H1 (cell line): ENCODE measurements around the gene GALNT18. TPM values are rescaled to one million over a fixed set of nuclear protein-coding genes. Genes with fewer than 3 reads are reported as not detected.

Source experiments
- CTCF ChIA-PET: fragments of 300-600 bp; sonication (Branson Sonifier 250); formaldehyde crosslinking; loops from one replicate; lab custom pipeline; 2021; ENCODE audit not compliant: partially characterized antibody; lab: Charles Lee
- POLR2A ChIA-PET: fragments of 300-600 bp; sonication (Branson Sonifier 250); formaldehyde crosslinking; loops from one replicate; lab custom pipeline; 2021; ENCODE audit warnings: inconsistent platforms; ENCODE audit not compliant: partially characterized antibody; lab: Charles Lee
- DNase-seq, 2 experiments: peaks; one replicate each; pipeline versions ENCODE4 v3.0.0 to v3.0.0-alpha.2; 2010 to 2022; ENCODE audit warnings: low spot score in 2 of 2, low read depth in 1 of 2, mixed read lengths in 1 of 2
- FAIRE-seq: peaks from 2 replicates; lab custom pipeline; 2011; peaks lifted over from hg19 to GRCh38; lab: Jason Lieb, UNC
- H2AFZ ChIP-seq: 2 replicates; pipeline ENCODE4 v1.8.1; 2012; ENCODE audit warnings: low read length, inconsistent platforms
- H2AK5ac ChIP-seq: 2 replicates; pipeline ENCODE4 v1.6.1; 2013; ENCODE audit warnings: low read depth, low read length
- H2BK120ac ChIP-seq: replicated peaks from 2 replicates; pipeline ENCODE3; 2013; ENCODE audit warnings: low read depth, low read length, inconsistent platforms
- H2BK12ac ChIP-seq: 2 replicates; pipeline ENCODE4 v1.6.1; 2013; ENCODE audit warnings: low read depth, low read length
- H2BK15ac ChIP-seq: 2 replicates; pipeline ENCODE4 v1.6.1; 2013; ENCODE audit warnings: low read length
- H2BK20ac ChIP-seq: 2 replicates; pipeline ENCODE4 v1.6.1; 2013; ENCODE audit warnings: low read length
- H2BK5ac ChIP-seq: 2 replicates; pipeline ENCODE4 v1.6.1; 2013; ENCODE audit warnings: low read depth, low read length
- H3K14ac ChIP-seq: 2 replicates; pipeline ENCODE4 v1.6.1; 2013; ENCODE audit warnings: inconsistent platforms; ENCODE audit not compliant: insufficient read length
- H3K18ac ChIP-seq: 2 replicates; pipeline ENCODE4 v1.6.1; 2013; ENCODE audit warnings: low read length; ENCODE audit errors: extremely low read depth
- H3K23ac ChIP-seq: 2 replicates; pipeline ENCODE4 v1.6.1; 2013; ENCODE audit warnings: inconsistent platforms; ENCODE audit not compliant: insufficient read length
- H3K23me2 ChIP-seq: 2 replicates; pipeline ENCODE4 v1.6.1; 2013; ENCODE audit warnings: low read depth, low read length
- H3K27ac ChIP-seq: 2 replicates; pipeline ENCODE4 v1.6.1; 2011; ENCODE audit warnings: low read depth, low read length, inconsistent platforms
- H3K27me3 ChIP-seq, 4 experiments: replicated peaks in 1 of 4; 1 replicate in 1 of 4; 2 replicates in 3 of 4; pipeline versions ENCODE4 v1.6.1 to v1.8.1; 2011 to 2013; ENCODE audit warnings: low read length in 3 of 4, mild to moderate bottlenecking in 3 of 4, inconsistent platforms in 2 of 4, mixed read lengths in 2 of 4, moderate library complexity in 1 of 4; ENCODE audit not compliant: control insufficient read depth in 3 of 4, insufficient read depth in 3 of 4; ENCODE audit errors: extremely low read depth in 1 of 4
- H3K36me3 ChIP-seq, 4 experiments: 2 replicates each; pipeline versions ENCODE4 v1.6.1 to v1.8.1; 2011 to 2013; ENCODE audit warnings: mild to moderate bottlenecking in 4 of 4, low read length in 3 of 4, moderate library complexity in 2 of 4, control low read depth in 1 of 4, inconsistent platforms in 1 of 4; ENCODE audit not compliant: insufficient read depth in 4 of 4, control insufficient read depth in 2 of 4
- H3K4ac ChIP-seq: replicated peaks from 2 replicates; pipeline ENCODE3; 2013; ENCODE audit warnings: low read length, low read depth, mixed read lengths, inconsistent platforms; ENCODE audit not compliant: insufficient read length
- H3K4me1 ChIP-seq, 4 experiments: replicated peaks in 1 of 4; 1 replicate in 1 of 4; 2 replicates in 3 of 4; pipeline versions ENCODE4 v1.6.1 to v1.8.1; 2011 to 2013; ENCODE audit warnings: low read length in 3 of 4, inconsistent platforms in 2 of 4, mixed read lengths in 1 of 4; ENCODE audit not compliant: insufficient read depth in 4 of 4, control insufficient read depth in 3 of 4
- H3K4me2 ChIP-seq, 2 experiments: 2 replicates each; pipeline versions ENCODE4 v1.6.1 to v1.8.1; 2011 to 2013; ENCODE audit warnings: low read depth in 2 of 2, low read length in 2 of 2, control low read depth in 1 of 2, inconsistent platforms in 1 of 2, mild to moderate bottlenecking in 1 of 2; ENCODE audit not compliant: insufficient read depth in 1 of 2
- H3K4me3 ChIP-seq, 4 experiments: fragments of 200-600, 300-600 bp in 1 of 4; sonication (generic), shearing (Covaris generic), sonication (Bioruptor Twin) in 1 of 4; 2 replicates each; pipeline versions ENCODE4 v1.5.1 to v1.8.1; 2011 to 2016; ENCODE audit warnings: low read length in 4 of 4, low read depth in 3 of 4, control low read depth in 2 of 4, inconsistent platforms in 2 of 4, mild to moderate bottlenecking in 2 of 4, mixed read lengths in 1 of 4, moderate library complexity in 1 of 4; ENCODE audit not compliant: insufficient read depth in 2 of 4; ENCODE audit errors: extremely low read depth in 1 of 4
- H3K56ac ChIP-seq: replicated peaks from 2 replicates; pipeline ENCODE3; 2013; ENCODE audit warnings: low read depth, mild to moderate bottlenecking, mixed read lengths, low read length, inconsistent platforms; ENCODE audit not compliant: insufficient read length
- H3K79me1 ChIP-seq: 2 replicates; pipeline ENCODE4 v1.6.1; 2013; ENCODE audit warnings: low read depth, low read length, control low read depth
- H3K79me2 ChIP-seq, 2 experiments: 2 replicates each; pipeline versions ENCODE4 v1.6.1 to v1.8.1; 2012 to 2013; ENCODE audit warnings: low read length in 2 of 2, mild to moderate bottlenecking in 2 of 2, inconsistent platforms in 1 of 2; ENCODE audit not compliant: insufficient read depth in 2 of 2, control insufficient read depth in 1 of 2
- H3K9ac ChIP-seq, 4 experiments: replicated peaks in 1 of 4; 1 replicate in 1 of 4; 2 replicates in 3 of 4; pipeline versions ENCODE4 v1.6.1 to v1.8.1; 2011 to 2013; ENCODE audit warnings: low read depth in 3 of 4, low read length in 3 of 4, control low read depth in 2 of 4, mild to moderate bottlenecking in 2 of 4, moderate library complexity in 2 of 4, inconsistent platforms in 1 of 4; ENCODE audit errors: extremely low read depth in 1 of 4
- H3K9me3 ChIP-seq, 2 experiments: 2 replicates each; pipeline versions ENCODE4 v1.6.1 to v1.8.1; 2012 to 2013; ENCODE audit warnings: mild to moderate bottlenecking in 2 of 2, moderate library complexity in 2 of 2, control low read depth in 1 of 2, inconsistent platforms in 1 of 2, low read depth in 1 of 2, low read length in 1 of 2, mixed read lengths in 1 of 2; ENCODE audit not compliant: insufficient read depth in 2 of 2
- H4K20me1 ChIP-seq, 2 experiments: replicated peaks in 1 of 2; 2 replicates each; pipeline versions ENCODE3 to v1.8.1; 2011 to 2013; ENCODE audit warnings: inconsistent platforms in 2 of 2, low read length in 2 of 2, mild to moderate bottlenecking in 1 of 2; ENCODE audit not compliant: insufficient read depth in 2 of 2, control insufficient read depth in 1 of 2
- H4K5ac ChIP-seq: 2 replicates; pipeline ENCODE4 v1.6.1; 2013; ENCODE audit warnings: low read length, low read depth, mixed read lengths, inconsistent platforms; ENCODE audit not compliant: insufficient read length
- H4K8ac ChIP-seq: 2 replicates; pipeline ENCODE4 v1.8.0; 2013; ENCODE audit warnings: mild to moderate bottlenecking, moderate library complexity, low read length, inconsistent platforms; ENCODE audit not compliant: insufficient read depth; ENCODE audit errors: extremely low read depth
- H4K91ac ChIP-seq: replicated peaks from 2 replicates; pipeline ENCODE3; 2013; ENCODE audit warnings: low read length, mixed read lengths, inconsistent platforms; ENCODE audit not compliant: insufficient read length
- CTBP2 ChIP-seq: IDR thresholded peaks from 2 replicates; pipeline ENCODE4 v1.7.0; 2011; ENCODE audit warnings: borderline replicate concordance, mild to moderate bottlenecking, moderate library complexity, mixed read lengths, low read length; ENCODE audit not compliant: insufficient read depth, insufficient read length
- FOSL1 ChIP-seq: IDR thresholded peaks from 2 replicates; pipeline ENCODE4 v1.6.1; 2011; ENCODE audit warnings: mild to moderate bottlenecking, low read depth, low read length, moderate library complexity; ENCODE audit not compliant: insufficient read depth
- KDM1A ChIP-seq: fragments of 200-600, 300-600 bp; sonication (generic); IDR thresholded peaks from 2 replicates; pipeline ENCODE4 v1.7.1; 2016; ENCODE audit warnings: mild to moderate bottlenecking, low read length, borderline replicate concordance
- NRF1 ChIP-seq: IDR thresholded peaks from 2 replicates; pipeline ENCODE4 v1.6.1; 2011; ENCODE audit warnings: mild to moderate bottlenecking, low read depth, low read length, improper control_type of control experiment
- RBBP5 ChIP-seq: IDR thresholded peaks from 2 replicates; pipeline ENCODE4 v1.7.1; 2012; ENCODE audit warnings: low read depth, mild to moderate bottlenecking, inconsistent platforms, low read length, moderate library complexity, borderline replicate concordance
- RFX5 ChIP-seq: IDR thresholded peaks from 2 replicates; pipeline ENCODE4 v1.6.1; 2011; ENCODE audit warnings: low read depth, low read length, improper control_type of control experiment, borderline replicate concordance
- SAP30 ChIP-seq: fragments of 300-600 bp; sonication (generic); IDR thresholded peaks from 2 replicates; pipeline ENCODE4 v1.7.1; 2012; ENCODE audit warnings: low read length, moderate library complexity, mild to moderate bottlenecking, inconsistent platforms; ENCODE audit not compliant: insufficient read depth, insufficient replicate concordance
- SIN3A ChIP-seq, 2 experiments: IDR thresholded peaks in 1 of 2; conservative IDR thresholded peaks in 1 of 2; 2 replicates each; pipeline ENCODE4 v1.6.1; 2011 to 2012; ENCODE audit warnings: low read length in 2 of 2, improper control_type of control experiment in 1 of 2, low read depth in 1 of 2, mild to moderate bottlenecking in 1 of 2
- SRF ChIP-seq: IDR thresholded peaks from 2 replicates; pipeline ENCODE4 v1.6.1; 2011; ENCODE audit warnings: mild to moderate bottlenecking, low read depth, low read length, moderate library complexity
- SUZ12 ChIP-seq: fragments of 200-600 bp; sonication (generic); IDR thresholded peaks from 2 replicates; pipeline ENCODE4 v1.6.1; 2012; ENCODE audit warnings: mild to moderate bottlenecking, inconsistent platforms, low read length, moderate library complexity, mixed read lengths
- TEAD4 ChIP-seq: IDR thresholded peaks from 2 replicates; pipeline ENCODE4 v1.6.1; 2012; ENCODE audit warnings: low read depth, low read length, inconsistent platforms, mixed read lengths
- YY1 ChIP-seq: IDR thresholded peaks from 2 replicates; pipeline ENCODE4 v1.6.1; 2011; ENCODE audit warnings: low read depth, mild to moderate bottlenecking, low read length
- WGBS, 2 experiments: shearing (Covaris generic) in 1 of 2; methylation state at CpG; one replicate each; pipeline versions ENCODE4 v1.1.6 to v1.1.7; 2013 to 2015; ENCODE audit warnings: low lambda C conversion rate in 2 of 2, mixed read lengths in 2 of 2, inconsistent platforms in 1 of 2, low coverage in 1 of 2, missing lambda C conversion rate in 1 of 2; ENCODE audit not compliant: insufficient replicate concordance in 2 of 2, insufficient coverage in 1 of 2, insufficient read length in 1 of 2; ENCODE audit errors: extremely low coverage in 1 of 2, missing lambda C conversion rate in 1 of 2; 5-methylcytosine and 5-hydroxymethylcytosine counted together
- polyA plus RNA-seq, 7 experiments: library from polyadenylated mRNA; depleted of rRNA in 3 of 7; stranded (reverse) in 5 of 7; unstranded in 2 of 7; fragments of >200 nt in 5 of 7; fragments of 200-250 nt in 2 of 7; gene quantifications; 1 replicate in 5 of 7; 2 replicates in 1 of 7; 4 replicates in 1 of 7; pipeline versions ENCODE4 v1.2.1 to v1.2.3, GENCODE V29; 2011 to 2013; ENCODE audit warnings: missing spikeins in 2 of 7, mixed read lengths in 2 of 7
- total RNA-seq: library from RNA; stranded (reverse); fragmentation: NEBNext Ultra II Directional; extraction: Animal tissue kit (Norgen Biotek cat#: 25700); gene quantifications from 2 replicates; pipeline ENCODE4 v1.2.1, GENCODE V29; 2021
- TF ChIP-seq, protein P1 (sequence below): IDR thresholded peaks from 2 replicates; pipeline ENCODE4 v1.6.1; 2012; ENCODE audit warnings: inconsistent platforms

Gene GALNT18
- total and polyA plus RNA-seq, 2 of the 8 experiments (the other 6 are each of a cell fraction or from before 2014, with no cell fraction given) = 6.0 to 9.4 TPM

DNA sequence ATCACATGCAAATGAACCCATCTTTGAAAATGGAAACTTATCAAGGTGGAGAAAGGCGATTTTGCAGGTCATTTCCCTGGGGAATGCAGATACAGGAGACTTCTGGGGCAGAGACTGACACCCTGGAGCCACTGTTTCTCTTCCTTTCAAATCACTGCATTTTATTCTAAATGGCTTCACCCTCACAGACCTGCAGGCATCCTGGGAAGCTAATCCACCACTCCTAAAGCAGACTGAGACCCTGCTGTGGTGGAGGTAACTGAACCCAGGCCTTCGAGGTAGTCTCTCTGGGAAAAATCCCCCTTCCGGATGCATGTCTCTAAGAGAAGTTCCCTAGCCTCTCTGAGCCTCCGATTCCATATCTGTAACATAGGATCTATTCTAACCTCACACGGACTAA, 247.9 kb downstream of the GALNT18 start:
- POLR2A ChIA-PET = no interaction called here
- WGBS, 2 experiments = 67% methylated on average over 5 of the region's 5 CpGs; no CpG with 5 or more reads in 1 of the 2 experiments
- CTCF ChIA-PET = interaction anchor here (3.2 kb wide), 1 partner anchor 27 kb away, joined by 9 read pairs; no protein-coding TSS in a partner anchor

More for the DNA sequence above, 247.9 kb downstream of the GALNT18 start:
- Histone ChIP-seq H3K23me2 (no peaks in the 10 kb centered on the region), H3K4me2 (no peak overlapping the region; a peak in 1 of 4 replicates), H4K8ac (no peak overlapping the region), H3K4me3 (no peak overlapping the region), H3K9ac (no peak overlapping the region), H3K27me3 (0 out of 7 replicates have a peak, but pooled peaks cover 0 to 5% (median 0%) of the 10 kb centered on the region in 4 experiments), H2BK15ac (no peak overlapping the region), H2BK20ac (no peak overlapping the region), H4K5ac (no peak overlapping the region), H3K4ac (no peak overlapping the region), H2AK5ac (no peak overlapping the region), H4K91ac (no peak overlapping the region), H4K20me1 (peaks cover 0 to 3% of the 10 kb centered on the region in 2 experiments), H3K56ac (no peak overlapping the region), H2BK5ac (no peak overlapping the region), H3K79me2 (no peaks in the 10 kb centered on the region), H3K4me1 (peaks cover 0 to 2% (median 0%) of the 10 kb centered on the region in 4 experiments; a peak in 2 of 7 replicates), H3K23ac (no peak overlapping the region), H2AFZ (no peak overlapping the region), H2BK12ac (no peak overlapping the region), H3K9me3 (no peaks in the 10 kb centered on the region), H3K27ac (no peak overlapping the region), H3K18ac (no peak overlapping the region), H3K79me1 (no peaks in the 10 kb centered on the region), H3K14ac (no peak overlapping the region), H2BK120ac (no peak overlapping the region), H3K36me3 (no peaks in the 10 kb centered on the region)
- FAIRE-seq (no peak), DNase-seq (no peak)
- TF ChIP-seq SUZ12 (no peak), NRF1 (no peak), FOSL1 (no peak), SRF (no peak), RFX5 (no peak), KDM1A (no peak), SIN3A (conservative IDR thresholded peaks at IDR 0.05 in 1 of 2, IDR thresholded peaks at IDR 0.05 in 1 of 2; ENCODE audit: low read depth in 1 of 2, low read length in 2 of 2) (no peak), SAP30 (no peak), TEAD4 (no peak), CTBP2 (no peak), RBBP5 (no peak), YY1 (no peak)
- TF ChIP-seq, protein P1, sequence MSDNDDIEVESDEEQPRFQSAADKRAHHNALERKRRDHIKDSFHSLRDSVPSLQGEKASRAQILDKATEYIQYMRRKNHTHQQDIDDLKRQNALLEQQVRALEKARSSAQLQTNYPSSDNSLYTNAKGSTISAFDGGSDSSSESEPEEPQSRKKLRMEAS = no peak
